Stimulated activated CD4-positive, alpha-beta T cell treated with anti-CD3 and anti-CD28 coated beads, Interleukin-1b, Interleukin-23, amount 100 ng/mL, for 1 hour (primary cell): ENCODE measurements around the gene COBLL1.

Experiments used
- DNase-seq, 2 donors: peaks; one replicate each; pipeline ENCODE4 v3.0.0-alpha.2; 2020; ENCODE audit warnings: low read depth in 2 of 2

Gene COBLL1

GRCh38 chr2:164818149-164819136 lies 23.2 kb downstream of the COBLL1 start:
- DNase-seq = no peak

GRCh38 chr2:164816900-164817299 lies 24.7 kb downstream of the COBLL1 start:
- no peak for DNase-seq

DNA sequence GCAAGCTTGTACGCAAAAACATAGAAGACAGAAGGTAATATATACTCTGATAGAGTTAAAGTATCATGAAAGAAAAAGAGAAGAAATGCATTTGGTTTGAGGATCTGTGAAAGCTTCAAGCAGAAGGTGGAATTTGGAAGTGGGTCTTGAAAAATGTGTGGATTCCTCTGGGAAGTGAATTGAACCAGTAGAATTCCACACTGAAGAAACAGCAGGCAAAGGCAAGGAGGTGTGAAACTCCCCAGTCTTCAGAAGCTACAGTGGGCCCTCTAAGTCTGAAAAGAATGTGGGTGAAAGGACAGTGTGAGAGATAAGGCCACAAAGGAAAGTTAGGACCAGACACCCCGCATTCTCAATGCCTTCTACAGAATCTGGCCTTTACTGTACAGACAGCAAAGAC lies 25.6 kb downstream of the COBLL1 start:
- DNase-seq = no peak

DNA sequence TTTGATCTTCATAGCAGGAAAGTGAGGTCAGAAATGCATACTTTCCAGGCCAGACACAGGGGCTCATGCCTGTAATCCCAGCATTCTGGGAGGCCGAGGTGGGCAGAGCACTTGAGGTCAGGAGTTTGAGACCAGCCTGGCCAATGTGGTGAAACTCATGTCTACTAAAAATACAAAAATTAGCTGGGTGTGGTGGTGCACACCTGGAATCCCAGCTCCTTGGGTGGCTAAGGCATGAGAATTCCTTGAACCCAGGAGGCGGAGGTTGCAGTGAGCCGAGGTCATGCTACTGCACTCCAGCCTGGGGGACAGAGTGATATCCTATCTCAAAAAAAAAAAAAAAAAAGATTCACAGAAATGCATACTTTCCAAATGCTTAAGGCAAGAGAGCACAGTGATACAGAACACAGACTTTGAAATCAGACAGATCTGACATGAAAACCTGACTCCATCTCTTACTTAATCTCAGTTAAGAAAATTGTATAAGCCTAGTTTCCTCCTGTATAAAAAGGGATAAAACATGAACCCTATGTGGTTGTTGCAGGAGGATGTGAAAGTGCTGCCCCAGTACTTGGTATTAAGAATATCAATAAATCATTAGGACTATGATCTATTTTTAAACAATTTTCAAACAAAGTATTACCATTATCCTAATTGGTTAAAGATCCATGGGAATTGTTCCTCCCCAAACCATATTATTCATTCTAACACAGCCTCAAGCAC lies 26.4 kb downstream of the COBLL1 start:
- DNase-seq = no peak

DNA sequence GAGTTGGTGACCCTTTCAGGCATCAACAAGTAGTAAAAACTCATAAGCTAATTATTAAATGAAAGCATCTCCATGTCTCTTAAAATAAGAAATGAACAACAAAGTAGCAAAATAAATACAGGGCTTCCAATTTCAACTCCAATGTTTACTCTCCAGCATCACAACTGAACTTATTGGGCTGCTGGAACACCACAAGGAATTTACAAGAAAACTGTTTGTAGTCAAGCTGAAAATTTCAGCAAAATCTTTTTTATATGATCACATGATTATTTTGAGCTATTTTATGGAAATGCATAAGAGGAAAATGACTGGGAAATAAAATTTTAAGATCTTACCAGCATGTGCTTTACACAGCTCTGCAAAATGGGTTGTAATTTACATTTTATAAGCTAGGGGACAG lies 28.1 kb downstream of the COBLL1 start:
- DNase-seq = no peak

GRCh38 chr2:164812378-164812777 lies 29.2 kb downstream of the COBLL1 start:
- no peak for DNase-seq

DNA sequence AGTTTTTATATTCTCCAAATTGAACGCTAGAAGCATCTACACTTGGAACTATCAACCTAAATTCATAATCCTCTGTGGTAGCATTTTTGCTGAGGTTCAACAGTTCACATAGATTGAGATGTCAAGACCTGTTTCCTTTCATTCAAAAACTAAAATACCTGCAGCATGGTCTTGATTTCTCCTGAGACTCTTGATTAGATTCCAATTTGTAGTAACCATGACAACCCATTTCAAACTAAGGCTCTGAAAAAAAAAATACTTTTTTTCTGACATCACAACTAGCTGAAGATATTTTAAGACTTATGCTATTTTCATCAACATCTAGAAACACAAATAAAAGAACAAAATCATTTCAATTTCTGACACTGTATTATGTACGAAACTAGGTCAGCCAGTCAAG lies 29.8 kb downstream of the COBLL1 start:
- DNase-seq = no peak

DNA sequence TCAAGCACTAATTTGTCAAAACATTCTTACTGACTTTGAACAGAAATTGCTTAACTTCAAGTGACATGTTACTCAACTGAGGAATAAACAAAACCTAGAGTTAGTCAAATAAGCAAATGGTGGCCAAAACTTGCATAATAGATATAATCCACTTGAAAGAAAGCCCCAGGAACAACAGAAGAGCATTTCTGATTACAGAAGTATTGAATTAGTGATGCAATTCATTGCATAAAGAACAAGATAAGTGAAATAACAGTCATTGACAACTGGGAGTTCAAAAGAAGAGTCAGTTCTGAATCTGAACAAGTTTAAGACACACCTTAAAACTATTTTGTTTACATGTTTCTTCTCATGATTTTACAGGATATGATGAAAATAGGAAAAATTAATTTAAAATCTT lies 30.8 kb downstream of the COBLL1 start:
- DNase-seq = no peak

- no peak for DNase-seq
Measured at GRCh38 chr2:164808776-164809175, 32.8 kb downstream of the COBLL1 start.

- no peak for DNase-seq
Measured at GRCh38 chr2:164803776-164804466, 37.7 kb downstream of the COBLL1 start.

- DNase-seq = no peak
Measured at GRCh38 chr2:164802095-164802707, 39.4 kb downstream of the COBLL1 start.

DNA sequence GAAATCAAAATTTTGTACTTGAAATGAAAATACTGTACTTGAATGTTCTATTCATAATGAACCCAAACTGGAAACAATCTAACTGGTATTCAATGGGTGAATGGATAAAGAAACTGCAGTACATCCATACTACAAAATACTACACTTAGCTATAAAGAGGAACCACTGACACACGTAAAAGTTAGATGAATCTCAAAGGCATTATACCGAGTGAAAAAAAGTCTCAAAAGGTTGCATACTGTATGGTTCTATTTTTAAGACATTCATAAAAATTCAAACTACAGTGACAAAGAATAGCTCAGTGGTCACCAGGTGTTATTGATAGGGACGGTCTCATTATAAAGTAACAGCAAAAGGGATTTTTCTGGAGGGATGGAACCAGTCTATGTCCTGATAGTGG lies 41.1 kb downstream of the COBLL1 start:
- DNase-seq = no peak

DNA sequence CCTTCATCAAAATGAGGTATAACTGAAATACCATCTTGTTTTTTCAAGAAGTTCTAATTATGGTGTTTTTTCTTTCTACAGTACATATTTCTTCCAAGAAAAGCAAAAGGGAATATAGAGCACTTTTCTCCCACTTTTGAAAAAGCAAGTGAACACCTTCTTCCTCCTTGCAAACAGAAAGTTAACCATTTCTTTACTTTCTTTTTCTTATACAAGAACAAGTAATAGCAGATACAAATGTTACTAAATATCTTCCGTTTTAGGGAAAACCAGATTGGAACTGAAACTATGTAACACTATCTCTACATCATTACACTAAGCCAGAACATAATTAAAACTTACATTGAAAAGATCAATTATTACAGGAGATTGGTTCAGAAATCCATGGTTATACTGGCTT lies 44.0 kb downstream of the COBLL1 start:
- DNase-seq = no peak

- no peak for DNase-seq
Measured at GRCh38 chr2:164796999-164797398, 44.6 kb downstream of the COBLL1 start.

- DNase-seq = no peak
Measured at GRCh38 chr2:164794432-164795231, 47.0 kb downstream of the COBLL1 start.

- DNase-seq = no peak
Measured at GRCh38 chr2:164794016-164794415, 47.6 kb downstream of the COBLL1 start.

- DNase-seq = no peak
Measured at GRCh38 chr2:164793529-164793928, 48.1 kb downstream of the COBLL1 start.

- no peak for DNase-seq
Measured at GRCh38 chr2:164792316-164793170, 49.1 kb downstream of the COBLL1 start.

DNA sequence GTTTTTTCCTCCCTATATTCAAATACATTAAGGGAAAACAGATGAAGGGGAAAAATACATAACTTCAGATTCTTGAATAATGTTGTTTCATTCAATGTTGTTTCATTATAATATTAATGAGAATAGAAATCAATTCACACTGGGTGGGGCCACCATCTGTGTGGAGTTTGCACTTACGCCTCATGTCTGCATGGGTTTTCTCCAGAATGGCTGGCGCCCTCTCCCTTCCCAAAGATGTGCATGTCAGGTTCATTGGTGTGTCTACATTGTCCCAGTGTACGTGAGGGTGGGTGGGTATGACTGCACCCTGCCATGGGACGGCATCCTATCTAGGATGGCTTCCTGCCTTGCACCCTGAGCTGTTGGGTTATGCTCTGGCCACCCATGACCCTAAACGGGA lies 51.7 kb downstream of the COBLL1 start:
- DNase-seq = no peak

GRCh38 chr2:164786787-164787186 lies 54.8 kb downstream of the COBLL1 start:
- no peak for DNase-seq
